Epithelial cell of esophagus (primary cell): ENCODE results near the gene CLK4.

Experiments
- DNase-seq: peaks from one replicate; pipeline ENCODE4 v3.0.0; 2010; ENCODE audit warnings: low read depth
- H3K4me3 ChIP-seq: 2 replicates; pipeline ENCODE4 v1.5.1; 2011; ENCODE audit warnings: mild to moderate bottlenecking, low read length, control low read depth
- TF ChIP-seq, protein P1 (sequence below): IDR thresholded peaks from 2 replicates; pipeline ENCODE4 v1.5.1; 2011; ENCODE audit warnings: low read depth, mild to moderate bottlenecking, low read length, control low read depth, inconsistent platforms; ENCODE audit not compliant: insufficient read depth; ENCODE audit errors: missing control alignments

Gene CLK4

DNA sequence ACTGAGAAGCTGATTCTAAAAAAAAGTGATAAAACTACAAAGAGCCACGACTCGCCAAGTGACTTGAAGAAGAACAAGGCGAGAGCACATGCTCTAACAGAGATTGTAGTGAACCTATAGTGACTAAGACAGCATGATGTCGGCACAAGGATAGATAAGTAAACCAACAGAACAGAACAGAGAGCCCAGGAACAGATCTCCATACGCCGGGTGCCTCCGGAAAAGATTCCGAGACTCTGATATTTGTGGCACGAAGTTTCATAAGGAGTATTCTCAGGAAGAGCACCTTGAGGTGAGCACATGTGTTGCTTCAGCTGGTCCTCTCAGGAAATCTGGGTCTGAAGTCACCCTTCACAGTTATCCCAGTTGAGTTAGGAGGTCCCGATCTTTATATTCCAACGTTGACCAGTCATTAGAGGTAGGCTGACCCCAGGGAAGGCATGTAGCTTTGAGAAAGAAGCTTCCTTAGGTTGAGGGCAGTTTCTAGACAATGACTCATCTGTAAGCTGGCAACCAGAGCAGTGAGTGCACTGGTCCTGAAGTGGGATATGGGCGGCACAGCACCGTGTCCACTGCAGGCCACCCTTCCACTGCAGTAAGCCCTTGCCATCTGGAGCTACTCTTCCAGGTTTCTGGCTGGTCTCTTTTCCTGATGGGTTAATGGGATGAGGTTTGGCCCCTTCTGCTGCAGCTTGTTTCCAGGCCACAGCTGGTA, 13.6 kb upstream of the CLK4 start:
- no peak overlapping the region for H3K4me3 ChIP-seq
- TF ChIP-seq, protein P1, sequence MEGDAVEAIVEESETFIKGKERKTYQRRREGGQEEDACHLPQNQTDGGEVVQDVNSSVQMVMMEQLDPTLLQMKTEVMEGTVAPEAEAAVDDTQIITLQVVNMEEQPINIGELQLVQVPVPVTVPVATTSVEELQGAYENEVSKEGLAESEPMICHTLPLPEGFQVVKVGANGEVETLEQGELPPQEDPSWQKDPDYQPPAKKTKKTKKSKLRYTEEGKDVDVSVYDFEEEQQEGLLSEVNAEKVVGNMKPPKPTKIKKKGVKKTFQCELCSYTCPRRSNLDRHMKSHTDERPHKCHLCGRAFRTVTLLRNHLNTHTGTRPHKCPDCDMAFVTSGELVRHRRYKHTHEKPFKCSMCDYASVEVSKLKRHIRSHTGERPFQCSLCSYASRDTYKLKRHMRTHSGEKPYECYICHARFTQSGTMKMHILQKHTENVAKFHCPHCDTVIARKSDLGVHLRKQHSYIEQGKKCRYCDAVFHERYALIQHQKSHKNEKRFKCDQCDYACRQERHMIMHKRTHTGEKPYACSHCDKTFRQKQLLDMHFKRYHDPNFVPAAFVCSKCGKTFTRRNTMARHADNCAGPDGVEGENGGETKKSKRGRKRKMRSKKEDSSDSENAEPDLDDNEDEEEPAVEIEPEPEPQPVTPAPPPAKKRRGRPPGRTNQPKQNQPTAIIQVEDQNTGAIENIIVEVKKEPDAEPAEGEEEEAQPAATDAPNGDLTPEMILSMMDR: no peak
- DNase-seq: peak; percentile 21

DNA sequence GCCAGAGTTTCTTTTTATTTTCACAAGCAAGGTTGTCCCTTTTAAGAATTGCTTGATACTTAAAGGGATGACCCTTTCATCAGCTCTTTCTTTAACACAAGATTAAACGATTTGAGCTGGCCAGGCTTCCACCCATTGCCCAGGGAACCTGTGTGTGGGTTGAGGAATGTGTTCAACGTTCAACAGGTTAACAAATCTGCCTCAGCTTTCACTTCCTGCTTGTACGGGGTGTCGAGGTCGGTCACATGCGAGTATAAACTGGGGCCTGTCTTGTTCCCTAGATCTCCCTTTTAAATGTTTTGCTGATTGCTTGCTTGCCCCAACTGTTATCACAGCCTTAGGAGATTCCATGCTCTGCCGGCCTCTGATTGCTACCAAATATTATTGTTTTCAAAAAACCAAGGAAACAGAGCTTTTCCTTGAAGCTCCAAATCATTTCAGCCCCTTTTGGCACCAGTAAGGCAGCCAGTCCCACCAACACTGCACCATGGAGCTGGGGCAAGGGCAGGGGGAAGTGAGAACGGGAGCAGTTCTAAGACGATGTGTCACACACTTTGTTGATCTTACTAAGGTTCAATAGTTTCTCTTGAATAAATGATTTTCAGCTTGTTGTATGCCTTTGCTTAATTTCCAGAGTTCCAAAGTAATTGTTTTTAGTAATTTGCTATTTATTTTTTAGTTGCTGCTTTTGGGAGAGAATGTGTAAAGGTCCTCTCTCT, 10.7 kb upstream of the CLK4 start:
- TF ChIP-seq, protein P1: no peak
- no peak for DNase-seq
- no peak overlapping the region for H3K4me3 ChIP-seq

DNA sequence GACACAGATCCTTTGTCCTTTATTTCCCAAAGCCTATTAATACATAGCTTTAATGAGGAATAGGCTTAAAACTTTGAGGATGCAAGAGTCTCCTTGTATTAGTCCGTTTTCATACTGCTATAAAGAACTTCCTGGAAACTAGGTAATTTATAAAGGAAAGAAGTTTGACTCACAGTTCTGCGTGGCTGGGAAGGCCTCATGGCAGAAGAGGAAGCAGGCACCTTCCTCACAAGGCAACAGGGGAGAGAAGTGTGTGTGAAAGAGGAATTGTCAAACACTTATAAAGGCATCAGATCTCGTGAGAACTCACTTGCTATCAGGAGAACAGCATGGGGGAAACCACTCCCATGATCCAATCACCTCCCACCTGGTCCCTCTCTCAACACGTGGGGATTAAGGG, 5.4 kb upstream of the CLK4 start:
- TF ChIP-seq, protein P1: no peak
- no peak overlapping the region for H3K4me3 ChIP-seq
- no peak for DNase-seq

DNA sequence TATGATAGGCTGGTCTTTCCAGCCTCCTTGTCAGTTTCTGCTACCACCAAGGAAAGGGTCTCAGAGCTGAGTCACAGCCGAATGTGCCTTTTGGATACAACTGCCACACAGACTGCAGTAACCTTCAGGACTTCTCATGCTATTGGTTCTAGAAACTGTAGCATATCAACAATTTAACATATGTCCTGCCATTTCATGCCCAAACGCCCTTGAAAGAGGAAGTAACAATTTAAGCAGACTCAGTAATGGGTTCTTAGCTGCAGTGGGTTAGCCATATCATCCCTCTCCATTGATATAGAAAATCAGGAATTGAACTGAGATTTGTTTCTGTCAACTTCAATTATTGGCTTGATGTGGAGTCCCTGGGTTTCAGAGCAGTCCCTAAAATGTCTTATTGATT, 4.1 kb upstream of the CLK4 start:
- H3K4me3 ChIP-seq: no peak overlapping the region
- TF ChIP-seq, protein P1: no peak
- no peak for DNase-seq

DNA sequence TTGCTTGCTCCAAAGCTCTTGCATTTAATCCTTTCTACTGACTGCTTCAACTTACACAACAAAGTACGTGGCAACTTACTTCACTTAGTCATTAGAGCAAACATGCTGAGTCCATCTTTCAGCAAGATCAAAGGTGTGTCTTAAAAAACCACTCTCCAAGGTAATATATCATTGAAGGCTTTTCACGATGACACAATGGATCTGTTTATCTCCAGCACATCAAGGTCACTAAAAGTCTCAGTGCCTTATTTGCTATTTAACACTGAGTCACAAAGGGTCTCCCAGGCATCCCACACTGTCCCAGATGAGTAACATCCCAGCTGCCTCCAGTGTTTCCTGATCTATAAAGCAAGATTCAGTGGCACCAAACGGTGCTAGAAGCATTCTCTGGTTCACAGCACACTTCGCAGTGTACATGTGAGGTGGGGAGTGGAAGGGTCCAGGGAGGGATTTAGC, 3.7 kb upstream of the CLK4 start:
- peak; percentile 87 for DNase-seq
- TF ChIP-seq, protein P1: no peak

DNA sequence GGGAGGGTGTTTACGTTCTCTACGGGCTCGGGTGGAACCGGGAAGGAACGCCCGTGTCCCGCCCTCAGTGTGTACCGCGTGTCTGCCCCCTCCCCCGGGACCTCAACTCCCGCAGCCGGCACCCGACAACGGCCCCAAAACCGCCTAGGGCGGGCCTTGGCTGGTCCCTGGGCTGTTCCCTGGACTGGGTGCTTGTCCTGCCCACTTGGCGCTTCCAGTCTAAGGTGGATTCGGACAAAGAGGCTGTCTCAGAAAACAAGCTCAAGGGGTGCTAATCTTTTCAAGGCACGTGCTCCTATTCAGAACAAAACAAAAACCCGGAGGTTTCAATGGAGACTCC, 379 bp upstream of the CLK4 start:
- TF ChIP-seq, protein P1: no peak
- no peak for DNase-seq
- peak overlapping the region; percentile 86 for H3K4me3 ChIP-seq

More for the DNA sequence above, 3.7 kb upstream of the CLK4 start:
- H3K4me3 ChIP-seq: no peak overlapping the region
